GM23248 (cell line): ENCODE results near the gene CCR5. TPM values are rescaled to one million over a fixed set of nuclear protein-coding genes. Genes with fewer than 3 reads are reported as not detected.

Experiments
- DNase-seq: peaks from one replicate; pipeline ENCODE4 v3.0.0-alpha.2; 2015
- H2AFZ ChIP-seq: fragments of 200-600 bp; sonication (generic); 2 replicates; pipeline ENCODE4 v1.6.1; 2016; ENCODE audit warnings: antibody characterized with exemption
- H3F3A ChIP-seq: fragments of 200-600 bp; sonication (generic); 2 replicates; pipeline ENCODE4 v1.6.1; 2016; ENCODE audit warnings: mild to moderate bottlenecking, antibody characterized with exemption, mixed run types; ENCODE audit not compliant: insufficient read depth
- H3K27ac ChIP-seq: fragments of 200-600 bp; sonication (generic); 2 replicates; pipeline ENCODE4 v1.5.1; 2016; ENCODE audit warnings: mild to moderate bottlenecking
- H3K27me3 ChIP-seq: fragments of 200-600 bp; sonication (generic); replicated peaks from 2 replicates; pipeline ENCODE4 v1.6.1; 2016; ENCODE audit warnings: mild to moderate bottlenecking; ENCODE audit not compliant: insufficient read depth
- H3K36me3 ChIP-seq: fragments of 200-600 bp; sonication (generic); 2 replicates; pipeline ENCODE4 v1.6.1; 2016; ENCODE audit warnings: low read depth, mild to moderate bottlenecking
- H3K4me1 ChIP-seq: fragments of 200-600 bp; sonication (generic); 2 replicates; pipeline ENCODE4 v1.6.1; 2016; ENCODE audit warnings: mild to moderate bottlenecking; ENCODE audit not compliant: insufficient read depth
- H3K4me2 ChIP-seq: fragments of 200-600 bp; sonication (generic); one replicate; pipeline ENCODE4 v1.6.1; 2016; ENCODE audit warnings: mild to moderate bottlenecking; ENCODE audit not compliant: unreplicated experiment
- H3K4me3 ChIP-seq: fragments of 200-600 bp; sonication (generic); 2 replicates; pipeline ENCODE4 v1.5.1; 2016; ENCODE audit warnings: mild to moderate bottlenecking
- H3K79me2 ChIP-seq: fragments of 200-600 bp; sonication (generic); 2 replicates; pipeline ENCODE4 v1.6.1; 2016; ENCODE audit warnings: mild to moderate bottlenecking; ENCODE audit not compliant: insufficient read depth
- H3K9ac ChIP-seq: fragments of 200-600 bp; sonication (generic); 2 replicates; pipeline ENCODE4 v1.6.1; 2016; ENCODE audit warnings: mild to moderate bottlenecking
- H3K9me2 ChIP-seq: fragments of 200-600 bp; sonication (generic); 2 replicates; pipeline ENCODE4 v1.6.1; 2016; ENCODE audit warnings: mixed run types, mild to moderate bottlenecking, moderate library complexity; ENCODE audit not compliant: insufficient read depth
- H3K9me3 ChIP-seq: fragments of 200-600 bp; sonication (generic); one replicate; pipeline ENCODE4 v1.6.1; 2017; ENCODE audit warnings: low read depth
- H4K20me1 ChIP-seq: fragments of 200-600 bp; sonication (generic); 2 replicates; pipeline ENCODE4 v1.6.0; 2016; ENCODE audit not compliant: insufficient read depth
- EZH2 ChIP-seq: fragments of 200-600 bp; sonication (generic); IDR thresholded peaks from 2 replicates; pipeline ENCODE4 v1.6.1; 2018; ENCODE audit warnings: antibody characterized with exemption, mild to moderate bottlenecking; ENCODE audit not compliant: insufficient read depth, poor library complexity, severe bottlenecking
- EZH2phosphoT487 ChIP-seq: fragments of 200-600 bp; sonication (generic); IDR thresholded peaks from 2 replicates; pipeline ENCODE4 v1.6.1; 2018; ENCODE audit warnings: antibody characterized with exemption, moderate library complexity, mild to moderate bottlenecking, low read depth; ENCODE audit not compliant: insufficient read depth
- WGBS, 2 experiments: methylation state at CpG; one replicate each; pipeline ENCODE4 v1.1.6; 2015 to 2017; ENCODE audit warnings: low lambda C conversion rate in 2 of 2, low coverage in 1 of 2; ENCODE audit errors: missing lambda C conversion rate in 2 of 2; 5-methylcytosine and 5-hydroxymethylcytosine counted together
- in situ Hi-C: fragments of 300-500 bp; cut with MboI; formaldehyde crosslinking; loops from 2 replicates; pipeline ENCODE4 v1.15.0; 2020
- polyA plus RNA-seq: library from polyadenylated mRNA; unstranded; fragments of >200 nt; fragmentation: Nextera tagmentation; extraction: Ambion mirVana; gene quantifications from 2 replicates; pipeline ENCODE4 v1.2.1, GENCODE V29; 2016
- total RNA-seq: library from RNA; depleted of rRNA; stranded (reverse); fragments of >200 nt; shearing (Covaris generic); gene quantifications from 2 replicates; pipeline ENCODE4 v1.2.3, GENCODE V29; 2014

CCR5 gene
- total and polyA plus RNA-seq, 2 experiments from 2014 or later, result not detected

GRCh38 chr3:46412786-46413298, 42.1 kb downstream of the CCR5 start:
- Histone ChIP-seq H3K4me3 (no peak overlapping the region), H4K20me1 (no peaks in the 10 kb centered on the region), H3K79me2 (no peaks in the 10 kb centered on the region), H3K4me2 (no peak overlapping the region), H3F3A (no peaks in the 10 kb centered on the region), H3K4me1 (peaks cover 7% of the 10 kb centered on the region; the same call in 1 of the 2 replicates), H3K27me3 (peaks cover 20% of the 10 kb centered on the region), H3K9me2 (no peaks in the 10 kb centered on the region), H3K27ac (no peak overlapping the region), H2AFZ (no peak overlapping the region), H3K9ac (no peak overlapping the region), H3K36me3 (no peaks in the 10 kb centered on the region), H3K9me3 (no peaks in the 10 kb centered on the region)
- no peak for DNase-seq
- TF ChIP-seq EZH2phosphoT487, result no peak
- TF ChIP-seq EZH2, result no peak
- in situ Hi-C loops, result no loop called here
- WGBS, 2 experiments, result 85 to 89% methylated on average over 3 of the region's 3 CpGs

GRCh38 chr3:46413951-46414350, 43.2 kb downstream of the CCR5 start:
- Histone ChIP-seq H3K36me3 (no peaks in the 10 kb centered on the region), H3K9me3 (no peaks in the 10 kb centered on the region), H3F3A (no peaks in the 10 kb centered on the region), H3K9me2 (no peaks in the 10 kb centered on the region), H3K9ac (no peak overlapping the region), H3K4me2 (no peak overlapping the region), H2AFZ (no peak overlapping the region), H3K27ac (no peak overlapping the region), H3K79me2 (no peaks in the 10 kb centered on the region), H3K4me1 (no peaks in the 10 kb centered on the region), H4K20me1 (no peaks in the 10 kb centered on the region), H3K4me3 (no peak overlapping the region), H3K27me3 (peaks cover 20% of the 10 kb centered on the region)
- TF ChIP-seq EZH2phosphoT487, result no peak
- no peak for TF ChIP-seq EZH2
- 72 to 78% methylated on average over 5 of the region's 5 CpGs for WGBS, 2 experiments
- DNase-seq, result no peak
- in situ Hi-C loops, result no loop called here

- no peaks in the 10 kb centered on the region for H3F3A ChIP-seq
- in situ Hi-C loops, result no loop called here
- H3K79me2 ChIP-seq, result no peaks in the 10 kb centered on the region
- 54 to 64% methylated on average over 4 of the region's 4 CpGs for WGBS, 2 experiments
- H3K27ac ChIP-seq, result no peak overlapping the region
- no peak overlapping the region for H3K4me2 ChIP-seq
- DNase-seq, result no peak
- no peak for TF ChIP-seq EZH2
- TF ChIP-seq EZH2phosphoT487, result no peak
- H3K36me3 ChIP-seq, result no peaks in the 10 kb centered on the region
- no peaks in the 10 kb centered on the region for H3K4me1 ChIP-seq
- H3K9me3 ChIP-seq, result no peaks in the 10 kb centered on the region
- no peak overlapping the region for H3K4me3 ChIP-seq
- no peak overlapping the region for H3K9ac ChIP-seq
- H2AFZ ChIP-seq, result no peak overlapping the region
- no peaks in the 10 kb centered on the region for H4K20me1 ChIP-seq
- H3K9me2 ChIP-seq, result no peaks in the 10 kb centered on the region
- H3K27me3 ChIP-seq, result peaks cover 18% of the 10 kb centered on the region
These were observed 44.0 kb downstream of the CCR5 start for GRCh38 chr3:46414739-46415138.

- Histone ChIP-seq H3K9me2 (no peaks in the 10 kb centered on the region), H3K4me1 (no peaks in the 10 kb centered on the region), H4K20me1 (no peaks in the 10 kb centered on the region), H3K4me3 (no peak overlapping the region), H3F3A (no peaks in the 10 kb centered on the region), H3K27ac (no peak overlapping the region), H2AFZ (no peak overlapping the region), H3K27me3 (peaks cover 18% of the 10 kb centered on the region), H3K9me3 (no peaks in the 10 kb centered on the region), H3K9ac (no peak overlapping the region), H3K4me2 (no peak overlapping the region), H3K79me2 (no peaks in the 10 kb centered on the region), H3K36me3 (no peaks in the 10 kb centered on the region)
- in situ Hi-C loops, result no loop called here
- WGBS, 2 experiments, result 41 to 46% methylated on average over 10 of the region's 10 CpGs
- TF ChIP-seq EZH2, result no peak
- no peak for TF ChIP-seq EZH2phosphoT487
- DNase-seq, result no peak
These were observed 45.5 kb downstream of the CCR5 start for GRCh38 chr3:46416125-46416810.
